B cell (primary cell): ENCODE measurements around the gene SLC47A2. TPM values are rescaled to one million over a fixed set of nuclear protein-coding genes. Genes with fewer than 3 reads are reported as not detected.

Experiments
- ATAC-seq: fragments of 200-7000 bp; cut with Tn5 transposase; one replicate; pipeline ENCODE4 v1.10.0; 2021; ENCODE audit warnings: low read depth, mild to moderate bottlenecking, moderate number of reproducible peaks, moderate library complexity
- CTCF ChIA-PET: fragments of 350-600 bp; sonication (Branson Sonifier 250); formaldehyde crosslinking; loops from one replicate; lab custom pipeline; 2021; ENCODE audit warnings: antibody characterized with exemption, inconsistent platforms; lab: Charles Lee
- POLR2A ChIA-PET: fragments of 350-600 bp; sonication (Branson Sonifier 250); formaldehyde crosslinking; loops from one replicate; lab custom pipeline; 2021; ENCODE audit warnings: antibody characterized with exemption; lab: Charles Lee
- DNase-seq: peaks from one replicate; pipeline ENCODE4 v3.0.0; 2013
- H2AFZ ChIP-seq: 2 replicates; pipeline ENCODE4 v1.6.1; 2012; ENCODE audit warnings: mild to moderate bottlenecking, low read depth, low read length; ENCODE audit not compliant: insufficient read depth, poor library complexity, severe bottlenecking
- H3K27ac ChIP-seq, 2 donors: 1 replicate in 1 of 2; 2 replicates in 1 of 2; pipeline ENCODE4 v1.5.1; 2012 to 2013; ENCODE audit warnings: low read length in 2 of 2, mild to moderate bottlenecking in 2 of 2, moderate library complexity in 1 of 2
- H3K27me3 ChIP-seq, 4 experiments: fragments of 200-600 bp in 1 of 4; sonication (generic) in 1 of 4; replicated peaks in 1 of 4; 1 replicate in 2 of 4; 2 replicates in 2 of 4; pipeline versions ENCODE4 v1.6.1 to v1.7.0; 2013 to 2016; ENCODE audit warnings: low read length in 3 of 4, mild to moderate bottlenecking in 2 of 4, mixed read lengths in 1 of 4, moderate library complexity in 1 of 4; ENCODE audit not compliant: insufficient read depth in 4 of 4, control insufficient read depth in 3 of 4; ENCODE audit errors: control extremely low read depth in 1 of 4
- H3K36me3 ChIP-seq, 2 experiments: replicated peaks in 1 of 2; 1 replicate in 1 of 2; 2 replicates in 1 of 2; pipeline versions ENCODE4 v1.6.1 to v1.7.1; 2013; ENCODE audit warnings: low read length in 1 of 2; ENCODE audit not compliant: insufficient read depth in 2 of 2, control insufficient read depth in 1 of 2; ENCODE audit errors: control extremely low read depth in 1 of 2, extremely low read depth in 1 of 2
- H3K4me1 ChIP-seq, 2 donors: fragments of 200-600 bp in 1 of 2; sonication (generic) in 1 of 2; 1 replicate in 1 of 2; 2 replicates in 1 of 2; pipeline versions ENCODE4 v1.5.1 to v1.6.1; 2013 to 2017; ENCODE audit warnings: low read length in 2 of 2; ENCODE audit not compliant: control insufficient read depth in 2 of 2, insufficient read depth in 2 of 2
- H3K4me2 ChIP-seq: replicated peaks from 2 replicates; pipeline ENCODE3; 2012; ENCODE audit warnings: mild to moderate bottlenecking, low read depth, low read length; ENCODE audit not compliant: poor library complexity, severe bottlenecking
- H3K4me3 ChIP-seq, 5 experiments: fragments of 200-600 bp in 1 of 5; sonication (generic) in 1 of 5; 1 replicate in 3 of 5; 2 replicates in 2 of 5; pipeline versions ENCODE4 v1.5.1 to v1.7.0; 2011 to 2016; ENCODE audit warnings: low read length in 4 of 5, mild to moderate bottlenecking in 4 of 5, low read depth in 2 of 5, control low read depth in 1 of 5, moderate library complexity in 1 of 5; ENCODE audit not compliant: insufficient read depth in 1 of 5; ENCODE audit errors: control extremely low read depth in 1 of 5, extremely low read depth in 1 of 5
- H3K79me2 ChIP-seq: fragments of 200-600 bp; sonication (generic); one replicate; pipeline ENCODE4 v1.6.0; 2016; ENCODE audit warnings: low read length; ENCODE audit not compliant: control insufficient read depth, insufficient read depth
- H3K9ac ChIP-seq: fragments of 200-600 bp; sonication (generic); 2 replicates; pipeline ENCODE4 v1.6.1; 2017; ENCODE audit warnings: mild to moderate bottlenecking, low read length, moderate library complexity
- H3K9me3 ChIP-seq, 3 donors: one replicate each; pipeline versions ENCODE4 v1.6.1 to v1.7.1; 2013; ENCODE audit warnings: low read length in 2 of 3; ENCODE audit not compliant: control insufficient read depth in 2 of 3, insufficient read depth in 1 of 3; ENCODE audit errors: control extremely low read depth in 1 of 3
- H4K20me1 ChIP-seq: 2 replicates; pipeline ENCODE4 v1.6.0; 2012; ENCODE audit warnings: mild to moderate bottlenecking, low read length; ENCODE audit not compliant: insufficient read depth, control insufficient read depth, poor library complexity, severe bottlenecking
- H3K27ac Mint-ChIP-seq: one replicate; pipeline ENCODE4 v1.8.0; 2021; ENCODE audit warnings: mixed read lengths
- H3K27me3 Mint-ChIP-seq: one replicate; pipeline ENCODE4 v1.8.0; 2021; ENCODE audit warnings: mixed read lengths
- H3K4me1 Mint-ChIP-seq: one replicate; pipeline ENCODE4 v1.8.0; 2021; ENCODE audit warnings: mixed read lengths
- H3K4me3 Mint-ChIP-seq: one replicate; pipeline ENCODE4 v1.8.0; 2021; ENCODE audit warnings: mixed read lengths
- H3K9me3 Mint-ChIP-seq: one replicate; pipeline ENCODE4 v1.8.0; 2022; ENCODE audit warnings: mixed read lengths; ENCODE audit not compliant: insufficient read depth
- EZH2 ChIP-seq: IDR thresholded peaks from 2 replicates; pipeline ENCODE4 v1.6.1; 2012; ENCODE audit warnings: borderline replicate concordance, low read depth, mild to moderate bottlenecking, moderate library complexity, low read length; ENCODE audit not compliant: insufficient read depth, poor library complexity, severe bottlenecking
- WGBS: methylation state at CpG from one replicate; pipeline ENCODE4 v1.1.5; 2013; ENCODE audit warnings: missing lambda C conversion rate; ENCODE audit not compliant: insufficient coverage; 5-methylcytosine and 5-hydroxymethylcytosine counted together
- intact Hi-C: fragments of 100-400 bp; cut with micrococcal nuclease; formaldehyde crosslinking; loops from one replicate; pipeline ENCODE4 v1.10.0; 2022
- polyA plus RNA-seq: library from polyadenylated mRNA; depleted of rRNA; stranded (reverse); fragments of >200 nt; gene quantifications from 2 replicates; pipeline ENCODE4 v1.2.3, GENCODE V29; 2012
- total RNA-seq, 2 donors: library from RNA; stranded (reverse); fragments of 120-200 nt in 1 of 2; gene quantifications; 1 replicate in 1 of 2; 2 replicates in 1 of 2; pipeline versions ENCODE4 v1.2.3 to v1.2.4, GENCODE V29; 2013 to 2022
- TF ChIP-seq, protein P1 (sequence below): fragments of 200-600 bp; IDR thresholded peaks from one replicate; pipeline ENCODE4 v1.8.0; 2022; ENCODE audit warnings: antibody characterized with exemption, mild to moderate bottlenecking

SLC47A2 gene
- total and polyA plus RNA-seq, 2 donors (not counting 1 experiment from before 2014, with no cell fraction given) = not detected

DNA sequence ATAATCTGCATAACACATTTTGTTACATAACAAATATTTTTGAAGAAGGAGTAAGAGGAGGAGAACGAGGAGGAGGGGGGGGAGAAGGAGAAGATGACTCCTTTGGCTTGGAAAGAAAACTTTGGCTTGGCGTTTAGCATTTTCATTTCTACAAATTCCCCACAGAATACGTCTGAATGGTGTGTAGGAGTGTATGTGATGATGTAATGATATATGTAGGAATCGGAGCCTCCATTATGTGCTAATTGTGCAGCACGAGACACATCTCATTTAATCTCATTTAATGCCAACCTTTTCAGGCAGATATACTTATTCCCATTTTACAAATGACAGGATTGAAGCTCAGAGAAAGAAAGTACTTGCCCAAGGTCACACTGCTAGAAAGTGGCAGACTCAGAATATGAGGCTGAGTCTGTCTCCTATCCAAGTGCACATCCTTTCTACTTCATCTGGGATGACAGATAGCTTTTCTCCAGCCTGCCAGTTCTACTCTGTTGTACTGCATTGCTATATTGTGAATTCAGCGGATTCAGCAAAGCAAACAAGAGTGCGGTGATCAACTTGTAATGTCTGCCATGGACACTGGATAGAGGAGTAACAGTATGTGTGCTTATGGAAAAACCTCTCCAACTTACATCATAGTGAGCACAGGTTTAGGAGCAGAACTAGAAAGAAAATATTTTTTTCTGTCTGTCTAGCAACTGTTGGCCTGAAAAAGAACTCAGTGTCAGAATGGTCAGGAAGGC is 10.4 kb upstream of the SLC47A2 start:
- H2AFZ ChIP-seq = no peak overlapping the region
- Mint-ChIP-seq H3K27me3 (no peaks in the 10 kb centered on the region), H3K4me3 (no peak overlapping the region), H3K4me1 (peaks cover 12% of the 10 kb centered on the region), H3K27ac (no peak overlapping the region), H3K9me3 (no peaks in the 10 kb centered on the region)
- DNase-seq (no peak), ATAC-seq (no peak)
- no peaks in the 10 kb centered on the region for H3K9me3 ChIP-seq
- H3K4me2 ChIP-seq = no peak overlapping the region
- CTCF ChIA-PET = interaction anchor here (0.6 to 0.8 kb wide), 2 partner anchors 38 to 121 kb away, joined by 3 read pairs; no protein-coding TSS in a partner anchor
- POLR2A ChIA-PET = no interaction called here
- no peaks in the 10 kb centered on the region for H4K20me1 ChIP-seq
- H3K27me3 ChIP-seq = no peaks in the 10 kb centered on the region
- TF ChIP-seq, protein P1, sequence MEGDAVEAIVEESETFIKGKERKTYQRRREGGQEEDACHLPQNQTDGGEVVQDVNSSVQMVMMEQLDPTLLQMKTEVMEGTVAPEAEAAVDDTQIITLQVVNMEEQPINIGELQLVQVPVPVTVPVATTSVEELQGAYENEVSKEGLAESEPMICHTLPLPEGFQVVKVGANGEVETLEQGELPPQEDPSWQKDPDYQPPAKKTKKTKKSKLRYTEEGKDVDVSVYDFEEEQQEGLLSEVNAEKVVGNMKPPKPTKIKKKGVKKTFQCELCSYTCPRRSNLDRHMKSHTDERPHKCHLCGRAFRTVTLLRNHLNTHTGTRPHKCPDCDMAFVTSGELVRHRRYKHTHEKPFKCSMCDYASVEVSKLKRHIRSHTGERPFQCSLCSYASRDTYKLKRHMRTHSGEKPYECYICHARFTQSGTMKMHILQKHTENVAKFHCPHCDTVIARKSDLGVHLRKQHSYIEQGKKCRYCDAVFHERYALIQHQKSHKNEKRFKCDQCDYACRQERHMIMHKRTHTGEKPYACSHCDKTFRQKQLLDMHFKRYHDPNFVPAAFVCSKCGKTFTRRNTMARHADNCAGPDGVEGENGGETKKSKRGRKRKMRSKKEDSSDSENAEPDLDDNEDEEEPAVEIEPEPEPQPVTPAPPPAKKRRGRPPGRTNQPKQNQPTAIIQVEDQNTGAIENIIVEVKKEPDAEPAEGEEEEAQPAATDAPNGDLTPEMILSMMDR = no peak
- no peak for TF ChIP-seq EZH2
- no peak overlapping the region for H3K4me3 ChIP-seq
- WGBS = no CpG with 5 or more reads among the region's 7 CpGs
- H3K27ac ChIP-seq = no peak overlapping the region
- H3K9ac ChIP-seq = no peak overlapping the region
- H3K4me1 ChIP-seq = peaks cover 12% of the 10 kb centered on the region in 2 donors
- no peaks in the 10 kb centered on the region for H3K79me2 ChIP-seq
- no peaks in the 10 kb centered on the region for H3K36me3 ChIP-seq
- intact Hi-C loops = no loop called here

DNA sequence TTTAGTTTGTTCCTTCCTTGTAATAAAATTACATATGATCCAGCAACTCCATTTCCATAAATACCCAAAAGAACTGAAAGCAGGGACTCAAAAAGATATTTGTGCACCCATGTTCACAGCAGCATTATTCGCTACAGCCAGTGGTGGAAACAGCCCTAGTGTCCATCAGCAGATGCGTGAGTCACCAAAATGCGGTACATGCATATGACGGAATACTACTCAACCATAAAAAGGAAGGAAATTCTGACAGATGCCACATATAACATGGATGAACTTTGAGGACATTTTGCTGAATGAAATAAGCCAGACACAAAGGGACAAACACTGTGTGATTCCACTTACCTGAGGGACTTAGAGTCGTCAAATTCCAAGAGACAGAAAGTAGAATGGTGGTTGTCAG is 9.1 kb upstream of the SLC47A2 start:
- no peak for DNase-seq
- Histone ChIP-seq H3K4me2 (no peak overlapping the region), H3K9me3 (no peaks in the 10 kb centered on the region), H4K20me1 (no peaks in the 10 kb centered on the region), H3K9ac (no peak overlapping the region), H2AFZ (no peak overlapping the region), H3K27ac (no peak overlapping the region), H3K79me2 (no peaks in the 10 kb centered on the region), H3K4me3 (no peak overlapping the region), H3K36me3 (no peaks in the 10 kb centered on the region), H3K27me3 (no peaks in the 10 kb centered on the region), H3K4me1 (peaks cover 12% of the 10 kb centered on the region in 2 donors)
- no peak for ATAC-seq
- H3K4me1 Mint-ChIP-seq = peaks cover 12% of the 10 kb centered on the region
- no peak overlapping the region for H3K27ac Mint-ChIP-seq
- H3K27me3 Mint-ChIP-seq = no peaks in the 10 kb centered on the region
- no peak for TF ChIP-seq EZH2
- TF ChIP-seq, protein P1 = no peak
- 100% methylated on average over 3 of the region's 5 CpGs for WGBS
- intact Hi-C loops = no loop called here
- ChIA-PET CTCF (no interaction called here), POLR2A (no interaction called here)
- H3K9me3 Mint-ChIP-seq = no peaks in the 10 kb centered on the region
- peak overlapping the region; percentile 73 for H3K4me3 Mint-ChIP-seq
